ENCODE data around the gene SLC6A8. TPM values are rescaled to one million over a fixed set of nuclear protein-coding genes. Genes with fewer than 3 reads are reported as not detected.
"Not testable (repeated sequence)": the region's sequence is repeated elsewhere in the genome, so short reads cannot be mapped to it uniquely, and the experiment has no call there.

Gene SLC6A8
- total RNA-seq, 4 donors from 2014 or later = 26.5 to 43.5 (median 34.5) TPM

- no peak overlapping the region for H3K4me3 ChIP-seq (ENCODE audit: low read depth, poor library complexity, severe bottlenecking)
- DNase-seq (ENCODE audit: low spot score in 2 of 2) = no peak
- 69 to 74% methylated on average over 5 to 21 of the region's 23 CpGs for WGBS, 2 donors
- no peak for TF ChIP-seq POLR2A (IDR thresholded peaks at IDR 0.05)
- TF ChIP-seq, protein P1, sequence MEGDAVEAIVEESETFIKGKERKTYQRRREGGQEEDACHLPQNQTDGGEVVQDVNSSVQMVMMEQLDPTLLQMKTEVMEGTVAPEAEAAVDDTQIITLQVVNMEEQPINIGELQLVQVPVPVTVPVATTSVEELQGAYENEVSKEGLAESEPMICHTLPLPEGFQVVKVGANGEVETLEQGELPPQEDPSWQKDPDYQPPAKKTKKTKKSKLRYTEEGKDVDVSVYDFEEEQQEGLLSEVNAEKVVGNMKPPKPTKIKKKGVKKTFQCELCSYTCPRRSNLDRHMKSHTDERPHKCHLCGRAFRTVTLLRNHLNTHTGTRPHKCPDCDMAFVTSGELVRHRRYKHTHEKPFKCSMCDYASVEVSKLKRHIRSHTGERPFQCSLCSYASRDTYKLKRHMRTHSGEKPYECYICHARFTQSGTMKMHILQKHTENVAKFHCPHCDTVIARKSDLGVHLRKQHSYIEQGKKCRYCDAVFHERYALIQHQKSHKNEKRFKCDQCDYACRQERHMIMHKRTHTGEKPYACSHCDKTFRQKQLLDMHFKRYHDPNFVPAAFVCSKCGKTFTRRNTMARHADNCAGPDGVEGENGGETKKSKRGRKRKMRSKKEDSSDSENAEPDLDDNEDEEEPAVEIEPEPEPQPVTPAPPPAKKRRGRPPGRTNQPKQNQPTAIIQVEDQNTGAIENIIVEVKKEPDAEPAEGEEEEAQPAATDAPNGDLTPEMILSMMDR (IDR thresholded peaks at IDR 0.05) = no peak
- intact Hi-C loops (cut with DNase I; ENCODE audit: low total_unique reads) = no loop called here
These were observed 7.1 kb downstream of the SLC6A8 start for GRCh38 chrX:153694687-153695270.

DNA sequence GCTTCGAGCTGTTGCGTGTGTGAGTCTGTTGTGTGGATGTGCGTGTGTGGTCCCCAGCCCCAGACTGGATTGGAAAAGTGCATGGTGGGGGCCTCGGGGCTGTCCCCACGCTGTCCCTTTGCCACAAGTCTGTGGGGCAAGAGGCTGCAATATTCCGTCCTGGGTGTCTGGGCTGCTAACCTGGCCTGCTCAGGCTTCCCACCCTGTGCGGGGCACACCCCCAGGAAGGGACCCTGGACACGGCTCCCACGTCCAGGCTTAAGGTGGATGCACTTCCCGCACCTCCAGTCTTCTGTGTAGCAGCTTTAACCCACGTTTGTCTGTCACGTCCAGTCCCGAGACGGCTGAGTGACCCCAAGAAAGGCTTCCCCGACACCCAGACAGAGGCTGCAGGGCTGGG lies 8.4 kb downstream of the SLC6A8 start:
- no peak for DNase-seq (ENCODE audit: low spot score in 2 of 2)
- intact Hi-C loops (cut with DNase I; ENCODE audit: low total_unique reads) = no loop called here
- no peak overlapping the region for H3K4me3 ChIP-seq (ENCODE audit: low read depth, poor library complexity, severe bottlenecking)
- TF ChIP-seq, protein P1 (IDR thresholded peaks at IDR 0.05) = no peak
- no peak for TF ChIP-seq POLR2A (IDR thresholded peaks at IDR 0.05)
- 79 to 87% methylated on average over 14 to 15 of the region's 15 CpGs for WGBS, 2 donors

GRCh38 chrX:153696538-153696937 lies 8.8 kb downstream of the SLC6A8 start:
- DNase-seq (ENCODE audit: low spot score in 2 of 2); H3K4me3 ChIP-seq (ENCODE audit: low read depth, poor library complexity, severe bottlenecking); intact Hi-C loops (cut with DNase I; ENCODE audit: low total_unique reads): not testable (repeated sequence)
- WGBS, 2 donors = 78 to 79% methylated on average over 7 to 10 of the region's 10 CpGs

GRCh38 chrX:153696986-153697722 lies 9.4 kb downstream of the SLC6A8 start:
- intact Hi-C loops (cut with DNase I; ENCODE audit: low total_unique reads); H3K4me3 ChIP-seq (ENCODE audit: low read depth, poor library complexity, severe bottlenecking); DNase-seq (ENCODE audit: low spot score in 2 of 2): not testable (repeated sequence)
- whole genome bisulfite sequencing, 2 donors = 67 to 71% methylated on average over 13 to 16 of the region's 16 CpGs

- intact Hi-C loops (cut with DNase I; ENCODE audit: low total_unique reads) = no loop called here
- no peak overlapping the region for H3K4me3 ChIP-seq (ENCODE audit: low read depth, poor library complexity, severe bottlenecking)
- 76 to 77% methylated on average over 12 to 15 of the region's 16 CpGs for WGBS, 2 donors
- DNase-seq (ENCODE audit: low spot score in 2 of 2) = no peak
- no peak for TF ChIP-seq POLR2A (IDR thresholded peaks at IDR 0.05)
- TF ChIP-seq, protein P1 (IDR thresholded peaks at IDR 0.05) = no peak
These were observed 10.5 kb downstream of the SLC6A8 start for GRCh38 chrX:153697924-153698865.

DNA sequence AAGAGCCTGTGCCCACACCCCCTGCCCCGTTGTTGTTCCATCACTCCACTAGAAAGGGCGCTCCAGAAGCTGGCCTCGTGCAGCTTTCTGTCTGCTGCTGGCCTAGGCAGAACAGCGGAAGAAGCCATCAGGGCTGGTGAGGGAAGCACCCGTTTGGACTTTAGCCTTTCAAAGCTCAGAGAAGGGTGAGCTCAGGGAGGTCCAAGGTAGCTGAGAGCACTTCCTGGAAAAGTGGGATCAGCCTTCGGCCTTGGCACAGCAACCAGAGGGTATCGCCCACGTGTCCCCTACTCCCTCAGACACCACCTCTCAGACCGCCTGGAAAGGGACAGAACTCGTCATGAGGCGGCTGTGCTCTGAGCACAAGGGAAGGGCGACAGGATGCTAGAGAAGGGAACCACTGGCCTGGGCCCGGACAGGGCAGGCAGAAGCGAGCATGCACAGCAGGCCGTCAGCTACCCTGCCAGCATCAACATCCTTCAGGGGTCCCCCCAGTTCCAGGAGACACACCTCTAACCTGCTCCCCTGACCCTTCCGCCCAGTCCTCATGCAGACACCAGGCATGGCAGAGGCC lies 11.6 kb downstream of the SLC6A8 start:
- 73 to 82% methylated on average over 10 to 16 of the region's 16 CpGs for WGBS, 2 donors
- DNase-seq (ENCODE audit: low spot score in 2 of 2); intact Hi-C loops (cut with DNase I; ENCODE audit: low total_unique reads); H3K4me3 ChIP-seq (ENCODE audit: low read depth, poor library complexity, severe bottlenecking): not testable (repeated sequence)

GRCh38 chrX:153699784-153700371 lies 12.2 kb downstream of the SLC6A8 start:
- WGBS, 2 donors = 66% methylated on average over 13 of the region's 18 CpGs; no CpG with 5 or more reads in 1 of the 2 donors
- intact Hi-C loops (cut with DNase I; ENCODE audit: low total_unique reads); DNase-seq (ENCODE audit: low spot score in 2 of 2); H3K4me3 ChIP-seq (ENCODE audit: low read depth, poor library complexity, severe bottlenecking): not testable (repeated sequence)
